CD4-positive, alpha-beta T cell treated with Interferon alpha-2 for 1 hour (primary cell): ENCODE results near the gene HSD17B1.
"Not testable (repeated sequence)": the region's sequence is repeated elsewhere in the genome, so short reads cannot be mapped to it uniquely, and the experiment has no call there.

ENCODE experiments used
- DNase-seq, 2 donors: peaks; one replicate each; pipeline ENCODE4 v3.0.0-alpha.2; 2020 to 2022

HSD17B1 gene

GRCh38 chr17:42548070-42548837, 4.5 kb upstream of the HSD17B1 start:
- peak; percentile 81 to 82 for DNase-seq

DNA sequence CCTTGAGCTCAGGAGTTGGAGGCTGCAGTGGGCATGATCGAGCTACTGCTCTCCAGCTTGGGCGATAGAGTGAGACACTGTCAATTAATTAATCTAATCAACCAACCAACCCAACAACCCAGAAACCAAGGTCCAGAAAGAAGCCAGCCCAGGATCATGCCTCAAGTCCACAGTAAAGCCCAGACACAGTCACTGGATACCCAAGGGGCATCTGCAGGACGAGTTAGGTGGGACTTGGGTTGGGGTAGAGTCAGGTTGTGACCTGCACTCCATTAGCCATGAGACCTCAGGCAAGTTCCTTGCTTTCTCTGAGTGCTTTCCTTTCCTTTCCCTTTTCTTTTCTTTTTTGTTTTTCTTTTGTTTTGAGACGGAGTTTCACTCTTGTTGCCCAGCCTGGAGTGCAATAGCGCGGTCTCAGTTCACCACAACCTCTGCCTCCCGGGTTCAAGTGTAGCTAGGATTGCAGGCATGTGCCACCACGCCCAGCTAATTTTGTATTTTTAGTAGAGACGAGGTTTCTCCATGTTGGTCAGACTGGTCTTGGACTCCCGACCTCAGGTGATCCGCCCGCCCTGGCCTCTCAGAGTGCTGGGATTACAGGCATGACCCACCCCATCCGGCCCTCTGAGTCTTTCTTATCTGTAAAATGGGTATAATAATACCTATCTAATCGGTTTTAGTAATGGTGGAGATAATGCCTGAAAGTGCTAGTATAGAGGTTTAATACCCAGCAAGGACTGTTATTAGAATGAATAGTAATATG, 3.5 kb upstream of the HSD17B1 start:
- no peak for DNase-seq

- no peak for DNase-seq
Measured at GRCh38 chr17:42553161-42553818, 567 bp downstream of the HSD17B1 start.

- peak in 1 of 2 donors; percentile 37 for DNase-seq
Measured at GRCh38 chr17:42553866-42554249, 1.1 kb downstream of the HSD17B1 start.

DNA sequence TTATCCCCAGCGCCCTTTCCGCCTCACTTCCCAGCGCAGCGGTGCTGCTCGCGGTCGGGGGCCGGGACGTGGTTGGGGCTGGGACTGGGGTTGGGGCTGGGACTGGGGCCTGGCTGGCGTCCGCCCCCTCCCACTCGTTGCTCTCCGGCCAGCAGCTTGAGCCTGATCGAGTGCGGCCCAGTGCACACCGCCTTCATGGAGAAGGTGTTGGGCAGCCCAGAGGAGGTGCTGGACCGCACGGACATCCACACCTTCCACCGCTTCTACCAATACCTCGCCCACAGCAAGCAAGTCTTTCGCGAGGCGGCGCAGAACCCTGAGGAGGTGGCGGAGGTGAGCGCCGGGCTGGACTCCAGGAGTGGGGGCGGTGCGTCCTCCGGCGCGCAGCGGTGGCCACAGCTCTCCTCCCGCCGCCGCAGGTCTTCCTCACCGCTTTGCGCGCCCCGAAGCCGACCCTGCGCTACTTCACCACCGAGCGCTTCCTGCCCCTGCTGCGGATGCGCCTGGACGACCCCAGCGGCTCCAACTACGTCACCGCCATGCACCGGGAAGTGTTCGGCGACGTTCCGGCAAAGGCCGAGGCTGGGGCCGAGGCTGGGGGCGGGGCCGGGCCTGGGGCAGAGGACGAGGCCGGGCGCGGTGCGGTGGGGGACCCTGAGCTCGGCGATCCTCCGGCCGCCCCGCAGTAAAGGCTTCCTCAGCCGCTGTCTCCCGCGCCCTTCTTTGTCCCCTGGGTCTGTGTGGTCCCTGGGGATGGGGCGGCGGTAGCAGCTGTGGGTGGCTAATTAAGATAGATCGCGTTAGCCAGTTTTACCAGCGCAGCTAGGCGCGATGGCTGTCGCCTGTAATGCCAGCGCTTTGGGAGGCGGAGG, 1.8 kb downstream of the HSD17B1 start:
- DNase-seq, result peak; percentile 85 to 87

- no peak for DNase-seq
Measured at GRCh38 chr17:42555122-42555622, 2.4 kb downstream of the HSD17B1 start.

DNA sequence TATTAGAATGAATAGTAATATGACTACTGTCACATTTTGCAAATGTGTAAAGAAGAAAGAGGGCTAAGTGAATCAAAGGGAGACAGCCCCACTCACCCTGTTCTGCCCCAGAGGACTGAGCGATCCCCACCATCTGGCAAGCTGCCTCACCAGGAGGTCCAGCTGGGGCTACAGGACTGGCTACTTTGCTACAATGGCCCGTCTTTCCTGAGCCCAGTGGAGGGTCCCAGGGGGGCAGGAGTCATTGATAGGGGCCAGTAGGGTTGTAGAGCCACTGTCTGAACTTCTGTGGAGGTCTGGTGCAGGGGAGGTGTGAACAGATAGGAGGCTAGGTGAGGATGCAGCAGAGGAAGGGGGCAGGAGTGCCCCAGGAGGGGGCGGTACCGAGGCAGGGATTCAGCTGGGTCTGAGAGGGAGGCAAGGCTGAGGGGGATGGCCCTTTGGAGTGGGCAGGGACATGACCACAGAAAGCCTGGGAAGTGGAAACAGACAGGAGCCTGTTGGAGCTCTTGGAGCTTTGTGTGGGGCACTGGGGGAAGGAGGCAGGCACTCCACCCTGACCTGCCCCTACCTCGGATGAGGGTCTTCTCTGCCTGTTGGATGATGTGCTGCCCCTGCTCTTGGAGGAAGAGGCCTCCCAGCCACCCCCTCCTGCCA, 3.4 kb downstream of the HSD17B1 start:
- not testable (repeated sequence) for DNase-seq

DNA sequence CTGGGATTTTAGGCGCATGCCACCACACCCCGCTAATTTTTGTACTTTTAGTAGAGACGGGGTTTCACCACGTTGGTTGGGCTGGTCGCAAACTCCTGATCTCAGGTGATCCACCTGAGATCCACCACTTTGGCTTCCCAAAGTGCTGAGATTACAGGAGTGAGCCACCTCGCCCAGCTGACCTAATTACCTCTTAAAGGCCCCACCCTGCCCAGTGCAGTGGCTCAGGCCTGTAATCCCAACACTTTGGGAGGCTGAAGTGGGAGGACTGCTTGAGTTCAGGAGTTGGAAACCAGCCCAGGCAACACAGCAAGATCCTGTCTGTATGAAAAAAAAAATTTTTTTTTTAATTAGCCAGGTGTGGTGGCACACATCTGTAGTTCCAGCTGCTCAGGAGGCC, 6.4 kb downstream of the HSD17B1 start:
- no peak for DNase-seq

DNA sequence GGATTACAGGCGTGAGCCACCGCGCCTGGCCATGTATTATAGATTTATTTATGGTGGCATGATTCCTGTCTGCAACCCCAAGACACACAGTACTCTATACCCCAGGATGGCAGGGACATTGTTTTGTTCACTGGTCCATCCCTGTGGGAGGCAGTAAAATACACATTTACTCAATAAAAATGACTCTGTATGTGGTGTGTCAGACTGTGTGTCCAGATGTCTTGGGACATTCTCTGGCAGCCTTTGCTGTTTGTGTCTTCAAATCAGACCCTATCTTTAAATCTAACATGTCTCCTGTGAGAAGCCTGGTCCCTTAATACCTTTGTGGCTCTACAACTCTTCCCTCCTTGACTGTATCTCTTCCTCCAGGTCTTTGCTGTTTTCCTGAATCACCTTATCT, 7.5 kb downstream of the HSD17B1 start:
- no peak for DNase-seq

GRCh38 chr17:42561897-42562387, 9.2 kb downstream of the HSD17B1 start, which contains the start of gene COASY:
Gene COASY (plus strand): TSS chr17:42562148. CDS start chr17:42562623, 475 bp downstream.
- peak; percentile 92 to 95 for DNase-seq

- no peak for DNase-seq
Measured at GRCh38 chr17:42562388-42563142, 9.8 kb downstream of the HSD17B1 start.

GRCh38 chr17:42563143-42563509, 10.4 kb downstream of the HSD17B1 start:
- DNase-seq, result no peak

DNA sequence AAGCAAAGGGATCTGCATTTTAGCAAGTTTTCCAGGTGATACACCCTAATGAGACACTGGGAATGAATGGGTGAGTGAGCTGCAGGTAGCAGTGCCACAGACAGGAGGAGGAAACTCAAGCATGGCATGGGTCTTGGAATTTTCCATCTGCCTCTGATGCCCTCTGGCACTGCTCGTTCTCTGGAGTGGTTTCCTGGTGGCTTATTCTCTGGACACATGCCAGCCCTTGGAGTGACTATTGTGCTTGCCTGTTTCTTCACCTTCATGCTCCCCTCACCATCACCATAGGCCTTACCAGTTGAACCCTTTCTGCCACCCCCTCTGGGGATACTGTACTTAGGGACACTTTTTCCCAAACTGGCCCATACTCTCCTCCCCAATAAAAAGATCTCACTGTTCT, 10.8 kb downstream of the HSD17B1 start:
- DNase-seq, result no peak

GRCh38 chr17:42563950-42564349, 11.2 kb downstream of the HSD17B1 start:
- DNase-seq, result no peak

GRCh38 chr17:42564815-42565522, 12.2 kb downstream of the HSD17B1 start:
- DNase-seq, result no peak

GRCh38 chr17:42565523-42566214, 12.9 kb downstream of the HSD17B1 start:
- DNase-seq, result no peak

DNA sequence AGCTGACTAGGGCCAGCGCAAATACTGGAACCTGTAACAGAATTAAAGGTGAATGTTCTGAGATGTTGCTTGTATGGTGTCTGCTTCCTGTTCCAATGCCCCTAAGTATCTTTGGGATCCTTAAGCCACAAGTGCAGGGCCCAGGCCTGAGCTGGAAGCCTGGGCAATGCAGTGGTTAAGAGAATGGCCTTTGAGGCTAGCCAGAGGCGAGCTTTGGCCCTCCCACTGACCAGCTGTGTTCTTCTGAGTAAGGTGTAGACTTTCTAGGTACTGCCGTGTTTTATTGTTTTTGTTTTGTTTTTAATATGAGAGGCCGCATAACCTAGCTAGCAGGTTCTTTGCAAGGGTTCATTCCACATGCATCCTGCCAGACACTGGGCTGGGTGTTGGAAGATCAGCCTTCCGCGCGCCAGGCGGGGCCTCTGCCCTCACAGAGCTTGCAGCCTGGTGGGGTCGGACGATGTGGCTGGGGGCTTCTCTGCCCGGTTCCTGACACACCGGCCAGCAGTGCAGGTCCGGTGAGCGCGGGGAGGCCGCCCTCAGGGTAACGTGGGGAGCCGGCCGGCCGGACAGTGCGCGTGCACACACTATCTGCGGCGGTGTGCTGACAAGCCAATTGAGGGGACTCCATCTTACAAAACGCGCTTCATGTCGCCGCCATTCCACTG, 13.6 kb downstream of the HSD17B1 start:
- DNase-seq, result peak in 1 of 2 donors; percentile 27

DNA sequence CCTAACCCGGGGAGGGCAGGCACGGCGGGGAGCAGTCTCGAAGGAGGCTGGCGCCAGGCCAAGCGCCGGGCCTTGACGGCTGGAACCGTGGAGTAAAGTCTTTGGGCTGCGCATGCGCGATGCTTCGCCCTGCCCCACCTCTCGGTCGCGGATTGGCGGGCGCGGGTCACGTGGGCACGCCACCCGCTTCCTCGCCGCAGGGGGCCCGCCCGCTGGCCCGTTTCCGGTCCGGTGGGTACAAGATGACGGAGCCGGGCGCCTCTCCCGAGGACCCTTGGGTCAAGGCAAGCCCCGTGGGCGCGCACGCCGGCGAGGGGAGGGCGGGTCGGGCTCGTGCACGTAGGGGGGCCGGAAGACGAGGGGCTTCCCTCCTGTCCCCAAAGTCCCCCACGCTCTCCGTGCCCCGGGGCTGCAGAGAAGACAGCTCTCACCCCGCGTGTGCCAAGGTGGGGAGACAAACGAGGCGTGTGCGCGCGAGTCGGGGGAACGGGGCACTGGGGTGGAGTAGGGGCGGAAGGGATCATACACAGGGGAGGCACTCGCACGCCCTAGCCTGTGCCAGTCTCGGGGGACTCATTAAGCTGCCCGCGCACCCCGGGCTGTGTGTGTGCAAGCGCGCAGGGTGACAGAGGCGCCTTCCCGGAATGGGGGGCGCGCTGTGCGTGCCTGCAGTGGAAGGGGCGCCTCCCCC, 14.3 kb downstream of the HSD17B1 start, which contains the start of gene MLX:
Gene MLX (plus strand): TSS at position 218 of the 691 bp plus-strand sequence. CDS start 25 bp downstream, at position 243.
- DNase-seq, result peak; percentile 91 to 94
